Sigmoid colon (tissue), 4 donors: ENCODE data around the gene RCCD1.

ENCODE experiments used
- CTCF ChIP-seq, 4 experiments: fragments of 450-650 bp in 3 of 4; fragments of 200-600 bp in 1 of 4; IDR thresholded peaks; one replicate each; pipeline ENCODE4 v1.5.1; 2016 to 2019; ENCODE audit warnings: antibody characterized with exemption in 4 of 4, mild to moderate bottlenecking in 3 of 4, moderate library complexity in 2 of 4
- EP300 ChIP-seq, 4 donors: sonication (generic); formaldehyde crosslinking; IDR thresholded peaks; one replicate each; pipeline ENCODE4 v1.6.1; 2017; ENCODE audit warnings: antibody characterized with exemption in 4 of 4
- POLR2A ChIP-seq, 2 donors: fragments of 450-650 bp; IDR thresholded peaks; one replicate each; pipeline ENCODE4 v1.6.1; 2016; ENCODE audit warnings: antibody characterized with exemption in 2 of 2, mild to moderate bottlenecking in 2 of 2, moderate library complexity in 2 of 2
- POLR2AphosphoS5 ChIP-seq, 4 donors: sonication (generic); formaldehyde crosslinking; IDR thresholded peaks; one replicate each; pipeline ENCODE4 v1.6.1; 2017; ENCODE audit warnings: antibody characterized with exemption in 4 of 4

- TF ChIP-seq POLR2A (IDR thresholded peaks at IDR 0.05) (no peak), CTCF (IDR thresholded peaks at IDR 0.05) (no peak), POLR2AphosphoS5 (IDR thresholded peaks at IDR 0.05) (no peak), EP300 (IDR thresholded peaks at IDR 0.05) (no peak)
These were observed 1.6 kb upstream of the RCCD1 start for GRCh38 chr15:90952901-90953677.
